H9 (cell line): ENCODE results near the gene NFE2. TPM values are rescaled to one million over a fixed set of nuclear protein-coding genes. Genes with fewer than 3 reads are reported as not detected.

Experiments
- DNase-seq: peaks from one replicate; pipeline ENCODE4 v3.0.0-alpha.2; 2017
- H2AFZ ChIP-seq: one replicate; pipeline ENCODE4 v1.6.1; 2013; ENCODE audit warnings: mild to moderate bottlenecking, low read length, control low read depth, moderate library complexity
- H2AK5ac ChIP-seq: 2 replicates; pipeline ENCODE4 v1.6.1; 2013; ENCODE audit warnings: low read length, control low read depth, mixed read lengths; ENCODE audit not compliant: insufficient read length
- H2BK120ac ChIP-seq: one replicate; pipeline ENCODE4 v1.6.1; 2013; ENCODE audit warnings: low read depth, mild to moderate bottlenecking, low read length, control low read depth, inconsistent platforms; ENCODE audit not compliant: poor library complexity, severe bottlenecking
- H2BK12ac ChIP-seq: 2 replicates; pipeline ENCODE4 v1.6.1; 2013; ENCODE audit warnings: low read length, control low read depth, mixed read lengths, low read depth; ENCODE audit not compliant: insufficient read length
- H2BK15ac ChIP-seq: 2 replicates; pipeline ENCODE4 v1.6.1; 2013; ENCODE audit warnings: low read depth, low read length, control low read depth
- H2BK20ac ChIP-seq: one replicate; pipeline ENCODE4 v1.6.1; 2013; ENCODE audit warnings: low read depth, mild to moderate bottlenecking, low read length, control low read depth, inconsistent platforms; ENCODE audit not compliant: poor library complexity, severe bottlenecking
- H2BK5ac ChIP-seq: 2 replicates; pipeline ENCODE4 v1.6.1; 2013; ENCODE audit warnings: low read length, control low read depth, mixed read lengths; ENCODE audit not compliant: insufficient read length
- H3K14ac ChIP-seq: 2 replicates; pipeline ENCODE4 v1.6.1; 2013; ENCODE audit warnings: low read length, control low read depth; ENCODE audit not compliant: insufficient read depth
- H3K18ac ChIP-seq: 2 replicates; pipeline ENCODE4 v1.6.1; 2013; ENCODE audit warnings: low read depth, mild to moderate bottlenecking, mixed read lengths, low read length, control low read depth; ENCODE audit not compliant: insufficient read length
- H3K23ac ChIP-seq: 2 replicates; pipeline ENCODE4 v1.6.1; 2013; ENCODE audit warnings: low read length, control low read depth, mixed read lengths, low read depth; ENCODE audit not compliant: insufficient read length
- H3K23me2 ChIP-seq: 2 replicates; pipeline ENCODE4 v1.6.1; 2013; ENCODE audit warnings: low read depth, mild to moderate bottlenecking, mixed read lengths, low read length, control low read depth; ENCODE audit not compliant: insufficient read length, poor library complexity, severe bottlenecking
- H3K27ac ChIP-seq: 2 replicates; pipeline ENCODE4 v1.5.1; 2013; ENCODE audit warnings: low read length, control low read depth, mixed read lengths, low read depth; ENCODE audit not compliant: insufficient read length
- H3K27me3 ChIP-seq: 2 replicates; pipeline ENCODE4 v1.6.1; 2013; ENCODE audit warnings: low read length, control low read depth, inconsistent platforms; ENCODE audit not compliant: insufficient read depth
- H3K4ac ChIP-seq: 2 replicates; pipeline ENCODE4 v1.6.1; 2013; ENCODE audit warnings: low read depth, mild to moderate bottlenecking, control low read depth, inconsistent platforms, low read length, moderate library complexity
- H3K4me1 ChIP-seq: 2 replicates; pipeline ENCODE4 v1.6.1; 2013; ENCODE audit warnings: low read length, control low read depth, inconsistent platforms; ENCODE audit not compliant: insufficient read depth
- H3K4me2 ChIP-seq: 2 replicates; pipeline ENCODE4 v1.6.1; 2013; ENCODE audit warnings: low read length, control low read depth, mixed read lengths; ENCODE audit not compliant: insufficient read length, insufficient read depth
- H3K56ac ChIP-seq: 2 replicates; pipeline ENCODE4 v1.6.1; 2013; ENCODE audit warnings: low read depth, mild to moderate bottlenecking, mixed read lengths, low read length, control low read depth; ENCODE audit not compliant: insufficient read length
- H3K79me1 ChIP-seq: 2 replicates; pipeline ENCODE4 v1.6.1; 2013; ENCODE audit warnings: low read depth, mild to moderate bottlenecking, moderate library complexity, low read length, control low read depth, inconsistent platforms; ENCODE audit not compliant: insufficient read depth, poor library complexity, severe bottlenecking
- H3K79me2 ChIP-seq: 2 replicates; pipeline ENCODE4 v1.6.1; 2013; ENCODE audit warnings: low read length, control low read depth, inconsistent platforms; ENCODE audit not compliant: insufficient read depth
- H3K9ac ChIP-seq: 2 replicates; pipeline ENCODE4 v1.6.1; 2013; ENCODE audit warnings: low read length, control low read depth, mixed read lengths; ENCODE audit not compliant: insufficient read length; ENCODE audit errors: extremely low read depth
- H3K9me3 ChIP-seq: one replicate; pipeline ENCODE4 v1.6.1; 2013; ENCODE audit warnings: low read depth, low read length, inconsistent platforms; ENCODE audit not compliant: control insufficient read depth
- H3T11ph ChIP-seq: one replicate; pipeline ENCODE4 v1.6.1; 2013; ENCODE audit warnings: mild to moderate bottlenecking, low read length, control low read depth, inconsistent platforms
- H4K20me1 ChIP-seq: one replicate; pipeline ENCODE4 v1.6.1; 2013; ENCODE audit not compliant: control insufficient read depth, insufficient read length, insufficient read depth
- H4K5ac ChIP-seq: 2 replicates; pipeline ENCODE4 v1.6.1; 2013; ENCODE audit warnings: low read depth, mild to moderate bottlenecking, mixed read lengths, low read length, control low read depth; ENCODE audit not compliant: insufficient read length
- H4K8ac ChIP-seq: replicated peaks from 2 replicates; pipeline ENCODE4 v1.6.1; 2013; ENCODE audit warnings: low read length, control low read depth, mixed read lengths, low read depth; ENCODE audit not compliant: insufficient read length
- H4K91ac ChIP-seq: 2 replicates; pipeline ENCODE4 v1.6.1; 2013; ENCODE audit warnings: low read depth, mild to moderate bottlenecking, moderate library complexity, mixed read lengths, low read length, control low read depth; ENCODE audit not compliant: insufficient read length
- H3K27ac Mint-ChIP-seq, 3 experiments: 2 replicates in 2 of 3; 3 replicates in 1 of 3; pipeline ENCODE4 v1.8.0; 2020 to 2021; ENCODE audit warnings: mixed read lengths in 3 of 3, mild to moderate bottlenecking in 1 of 3, moderate library complexity in 1 of 3
- H3K27me3 Mint-ChIP-seq: 2 replicates; pipeline ENCODE4 v1.8.0; 2021; ENCODE audit warnings: low read depth, mild to moderate bottlenecking, moderate library complexity, mixed read lengths
- H3K36me3 Mint-ChIP-seq, 3 experiments: 2 replicates in 2 of 3; 3 replicates in 1 of 3; pipeline ENCODE4 v1.8.0; 2020 to 2021; ENCODE audit warnings: low read depth in 3 of 3, mixed read lengths in 3 of 3; ENCODE audit not compliant: insufficient read depth in 1 of 3
- H3K4me1 Mint-ChIP-seq, 2 experiments: 2 replicates each; pipeline ENCODE4 v1.8.0; 2020; ENCODE audit warnings: mixed read lengths in 2 of 2
- H3K4me3 Mint-ChIP-seq, 2 experiments: 2 replicates in 1 of 2; 3 replicates in 1 of 2; pipeline ENCODE4 v1.8.0; 2020 to 2021; ENCODE audit warnings: mild to moderate bottlenecking in 2 of 2, mixed read lengths in 2 of 2, moderate library complexity in 1 of 2
- H3K9me3 Mint-ChIP-seq, 2 experiments: 2 replicates in 1 of 2; 3 replicates in 1 of 2; pipeline ENCODE4 v1.8.0; 2020; ENCODE audit warnings: mild to moderate bottlenecking in 2 of 2, mixed read lengths in 2 of 2, moderate library complexity in 1 of 2
- CTCF ChIP-seq: fragments of 200-600 bp; sonication (generic); conservative IDR thresholded peaks from 3 replicates; pipeline ENCODE4 v1.8.0; 2021; ENCODE audit warnings: antibody characterized with exemption, mild to moderate bottlenecking
- WGBS: extraction: QIAGEN DNeasy Blood & Tissue Kit; methylation state at CpG from one replicate; pipeline ENCODE4 v1.1.7; 2013; ENCODE audit warnings: missing lambda C conversion rate, low lambda C conversion rate, mixed read lengths; ENCODE audit not compliant: insufficient read length; ENCODE audit errors: extremely low coverage; 5-methylcytosine and 5-hydroxymethylcytosine counted together
- total RNA-seq: library from RNA; stranded (reverse); gene quantifications from 2 replicates; pipeline ENCODE4 v1.2.1, GENCODE V29; 2021

Gene NFE2
- total RNA-seq, 1 experiment from 2014 or later = 1.2 TPM

- H3K4me2 ChIP-seq = no peak overlapping the region
- no peak overlapping the region for H2BK12ac ChIP-seq
- Mint-ChIP-seq H3K27me3 (no peaks in the 10 kb centered on the region), H3K4me1 (peaks cover 2 to 3% of the 10 kb centered on the region in 2 experiments; a peak in 2 of 4 replicates), H3K4me3 (no peak overlapping the region), H3K36me3 (peaks cover 14 to 28% (median 24%) of the 10 kb centered on the region in 3 experiments; a peak in 6 of 7 replicates), H3K27ac (no peak overlapping the region), H3K9me3 (no peaks in the 10 kb centered on the region)
- H3K79me2 ChIP-seq = no peaks in the 10 kb centered on the region
- no peak overlapping the region for H3K23ac ChIP-seq
- H3K14ac ChIP-seq = no peak overlapping the region
- H3K4me1 ChIP-seq = no peaks in the 10 kb centered on the region
- H2AK5ac ChIP-seq = no peak overlapping the region
- no peaks in the 10 kb centered on the region for H3K27me3 ChIP-seq
- H4K91ac ChIP-seq = no peak overlapping the region
- no peak overlapping the region for H2BK15ac ChIP-seq
- H3K18ac ChIP-seq = no peak overlapping the region
- H3K27ac ChIP-seq = no peak overlapping the region
- no peak overlapping the region for H3K4ac ChIP-seq
- no peaks in the 10 kb centered on the region for H3K9me3 ChIP-seq
- H2BK120ac ChIP-seq = no peak overlapping the region
- no peak overlapping the region for H4K8ac ChIP-seq
- no peak overlapping the region for H3K56ac ChIP-seq
- no peak overlapping the region for H2AFZ ChIP-seq
- WGBS = no CpG with 5 or more reads among the region's 3 CpGs
- H3K9ac ChIP-seq = no peak overlapping the region
- H3T11ph ChIP-seq = no peak overlapping the region
- no peak for DNase-seq
- H4K20me1 ChIP-seq = no peaks in the 10 kb centered on the region
- H4K5ac ChIP-seq = no peak overlapping the region
- H3K23me2 ChIP-seq = no peaks in the 10 kb centered on the region
- no peaks in the 10 kb centered on the region for H3K79me1 ChIP-seq
- no peak for TF ChIP-seq CTCF
- no peak overlapping the region for H2BK20ac ChIP-seq
- no peak overlapping the region for H2BK5ac ChIP-seq
These were observed 37.2 kb upstream of the NFE2 start for GRCh38 chr12:54337854-54338650.
